ENCODE data around the gene GFRA4.

The GFRA4 gene

DNA sequence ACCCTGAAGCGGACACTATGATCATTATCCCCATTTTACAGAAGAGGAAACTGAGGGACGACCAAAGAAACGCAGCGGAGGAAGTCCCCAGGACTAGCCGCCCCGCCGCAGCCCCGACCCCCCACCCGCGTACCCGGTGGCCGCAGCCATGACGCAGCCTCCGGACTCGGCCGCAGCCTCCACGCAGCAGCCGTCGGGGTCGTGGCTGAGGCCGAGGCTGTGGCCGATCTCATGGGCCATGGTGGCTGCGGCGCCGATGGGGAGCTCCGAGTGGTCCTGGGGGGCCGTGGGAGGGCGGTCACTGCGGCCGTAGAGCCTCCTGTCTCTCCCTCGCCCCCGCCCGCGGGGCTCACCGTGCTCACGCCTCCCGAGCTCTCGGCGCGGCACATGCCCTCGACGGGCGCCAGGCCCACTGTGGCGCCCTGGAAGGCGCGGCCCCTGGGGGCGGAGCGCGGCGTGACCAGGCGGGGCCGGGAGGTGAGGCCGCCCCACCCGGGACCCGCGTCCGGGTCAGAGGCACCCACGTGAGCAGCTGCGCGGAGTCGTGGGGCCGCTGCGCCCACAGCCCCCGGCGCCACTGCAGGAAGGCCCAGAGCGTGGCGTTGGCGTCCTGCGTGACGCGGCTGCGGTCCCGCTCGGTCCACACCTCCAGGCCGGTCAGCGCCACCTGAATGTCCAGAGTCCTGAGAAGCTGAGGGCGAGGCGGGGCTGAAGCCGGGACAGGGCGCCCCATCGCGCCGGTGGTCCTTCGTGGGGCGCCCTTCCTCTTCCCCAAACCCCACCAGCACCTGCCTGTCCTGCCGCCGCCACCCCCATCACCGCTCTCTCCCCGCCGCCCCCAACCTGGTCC, 10.2 kb upstream of the GFRA4 start:
- TF ChIP-seq, protein P1, sequence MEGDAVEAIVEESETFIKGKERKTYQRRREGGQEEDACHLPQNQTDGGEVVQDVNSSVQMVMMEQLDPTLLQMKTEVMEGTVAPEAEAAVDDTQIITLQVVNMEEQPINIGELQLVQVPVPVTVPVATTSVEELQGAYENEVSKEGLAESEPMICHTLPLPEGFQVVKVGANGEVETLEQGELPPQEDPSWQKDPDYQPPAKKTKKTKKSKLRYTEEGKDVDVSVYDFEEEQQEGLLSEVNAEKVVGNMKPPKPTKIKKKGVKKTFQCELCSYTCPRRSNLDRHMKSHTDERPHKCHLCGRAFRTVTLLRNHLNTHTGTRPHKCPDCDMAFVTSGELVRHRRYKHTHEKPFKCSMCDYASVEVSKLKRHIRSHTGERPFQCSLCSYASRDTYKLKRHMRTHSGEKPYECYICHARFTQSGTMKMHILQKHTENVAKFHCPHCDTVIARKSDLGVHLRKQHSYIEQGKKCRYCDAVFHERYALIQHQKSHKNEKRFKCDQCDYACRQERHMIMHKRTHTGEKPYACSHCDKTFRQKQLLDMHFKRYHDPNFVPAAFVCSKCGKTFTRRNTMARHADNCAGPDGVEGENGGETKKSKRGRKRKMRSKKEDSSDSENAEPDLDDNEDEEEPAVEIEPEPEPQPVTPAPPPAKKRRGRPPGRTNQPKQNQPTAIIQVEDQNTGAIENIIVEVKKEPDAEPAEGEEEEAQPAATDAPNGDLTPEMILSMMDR (IDR thresholded peaks at IDR 0.05; ENCODE audit: insufficient read depth, low read length, missing control alignments) = no peak
- ChIA-PET POLR2A (no interaction called here), CTCF (interaction anchor here (1.1 to 43.4 kb wide), 5 partner anchors 34 to 110 kb away, joined by 3 to 1151 read pairs (median 9); partner anchors contain the start of genes SIGLEC1 and SPEF1)
- no peak overlapping the region for H3K4me3 ChIP-seq (ENCODE audit: low read depth, low read length)
- DNase-seq (ENCODE audit: low read depth, low spot score) = no peak

- no peak for DNase-seq (ENCODE audit: low read depth, low spot score)
- POLR2A ChIA-PET = interaction anchor here (0.5 kb wide), 1 partner anchor 72 kb away, joined by 4 read pairs; no protein-coding TSS in a partner anchor
- CTCF ChIA-PET = interaction anchor here (0.6 to 43.4 kb wide), 5 partner anchors 35 to 96 kb away, joined by 3 to 1151 read pairs (median 3); partner anchors contain the start of gene SIGLEC1
- H3K4me3 ChIP-seq (ENCODE audit: low read depth, low read length) = no peak overlapping the region
- TF ChIP-seq, protein P1 (IDR thresholded peaks at IDR 0.05; ENCODE audit: insufficient read depth, low read length, missing control alignments) = no peak
These were observed 9.5 kb upstream of the GFRA4 start for GRCh38 chr20:3672547-3673171.

DNA sequence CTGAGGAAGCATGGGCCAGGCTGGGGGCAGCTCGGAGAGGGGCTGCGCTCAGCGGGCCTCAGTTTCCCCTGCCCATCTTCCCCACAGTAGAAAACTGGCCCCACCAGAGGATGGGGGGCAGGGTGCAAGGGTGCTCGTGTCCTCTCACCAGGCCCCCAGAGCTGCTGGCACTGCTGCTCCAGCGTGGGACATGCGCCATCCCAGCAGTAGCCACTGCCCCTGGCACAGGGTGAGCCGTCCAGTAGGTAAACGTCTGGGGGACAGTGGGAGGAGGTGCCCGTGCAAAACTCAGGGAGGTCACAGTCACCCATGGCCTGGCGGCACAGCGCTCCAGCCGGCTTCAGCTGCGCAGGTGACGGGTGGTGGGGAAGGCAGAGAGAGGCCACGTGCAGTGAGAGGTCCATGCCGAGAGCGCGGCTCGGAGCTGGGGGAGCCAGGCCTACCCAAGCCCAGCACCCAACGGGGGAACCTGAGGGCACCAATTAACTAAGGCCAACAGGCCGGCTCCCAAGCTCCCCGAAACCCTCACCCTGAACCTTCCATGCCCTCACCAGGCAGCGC, 8.9 kb upstream of the GFRA4 start:
- no peak for DNase-seq (ENCODE audit: low read depth, low spot score)
- ChIA-PET CTCF (interaction anchor here (0.6 to 43.4 kb wide), 6 partner anchors 36 to 147 kb away, joined by 3 to 1151 read pairs (median 4); partner anchors contain the start of gene SIGLEC1), POLR2A (interaction anchor here (0.5 kb wide), 1 partner anchor 73 kb away, joined by 4 read pairs; no protein-coding TSS in a partner anchor)
- TF ChIP-seq, protein P1 (IDR thresholded peaks at IDR 0.05; ENCODE audit: insufficient read depth, low read length, missing control alignments) = no peak
- no peak overlapping the region for H3K4me3 ChIP-seq (ENCODE audit: low read depth, low read length)

GRCh38 chr20:3670945-3671344, 7.7 kb upstream of the GFRA4 start:
- DNase-seq (ENCODE audit: low read depth, low spot score) = no peak
- CTCF ChIA-PET = interaction anchor here (1.3 to 43.4 kb wide), 5 partner anchors 37 to 148 kb away, joined by 4 to 1151 read pairs (median 6); partner anchors contain the start of genes SIGLEC1 and SPEF1
- POLR2A ChIA-PET = interaction anchor here (0.7 to 1.0 kb wide), 2 partner anchors 9 to 81 kb away, joined by 3 to 5 read pairs; no protein-coding TSS in a partner anchor
- TF ChIP-seq, protein P1 (IDR thresholded peaks at IDR 0.05; ENCODE audit: insufficient read depth, low read length, missing control alignments) = no peak
- no peak overlapping the region for H3K4me3 ChIP-seq (ENCODE audit: low read depth, low read length)

DNA sequence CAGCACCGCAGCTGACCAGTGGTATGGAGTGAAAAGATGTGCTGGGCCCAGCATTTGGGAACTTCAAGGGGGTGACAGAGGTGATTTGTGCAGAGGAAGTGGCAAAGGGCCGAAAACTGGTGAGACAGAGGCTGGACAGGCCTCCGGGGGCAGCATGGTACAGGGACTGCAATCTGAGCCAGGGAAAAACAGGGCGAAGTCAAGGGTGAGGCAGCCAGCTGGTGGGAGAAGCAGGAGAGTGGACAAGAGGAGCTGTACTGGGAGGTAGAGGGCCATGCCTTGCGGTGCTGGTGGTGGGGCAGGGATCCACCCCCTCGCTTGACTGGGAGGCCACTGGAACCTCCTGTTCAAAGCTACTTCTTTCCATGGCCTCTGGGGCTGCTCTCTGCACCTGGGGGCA, 7.3 kb upstream of the GFRA4 start:
- TF ChIP-seq, protein P1 (IDR thresholded peaks at IDR 0.05; ENCODE audit: insufficient read depth, low read length, missing control alignments) = peak; percentile 34
- DNase-seq (ENCODE audit: low read depth, low spot score) = no peak
- POLR2A ChIA-PET = interaction anchor here (0.7 to 1.0 kb wide), 2 partner anchors 10 to 81 kb away, joined by 3 to 5 read pairs; no protein-coding TSS in a partner anchor
- CTCF ChIA-PET = interaction anchor here (1.4 to 43.4 kb wide), 4 partner anchors 37 to 111 kb away, joined by 4 to 1151 read pairs (median 7); partner anchors contain the start of genes SIGLEC1 and SPEF1
- H3K4me3 ChIP-seq (ENCODE audit: low read depth, low read length) = no peak overlapping the region

Measured in AG04449 (cell line).